ENCODE results near the gene SGF29.
"Not testable (repeated sequence)": the region's sequence is repeated elsewhere in the genome, so short reads cannot be mapped to it uniquely, and the experiment has no call there.

SGF29 gene

GRCh38 chr16:28553776-28554633, at the start of gene SGF29:
SGF29 (plus strand) TSS chr16:28553920; CDS start chr16:28581070, 27,150 bp downstream.
- peak; percentile 58 to 99 (median 89) for DNase-seq

DNA sequence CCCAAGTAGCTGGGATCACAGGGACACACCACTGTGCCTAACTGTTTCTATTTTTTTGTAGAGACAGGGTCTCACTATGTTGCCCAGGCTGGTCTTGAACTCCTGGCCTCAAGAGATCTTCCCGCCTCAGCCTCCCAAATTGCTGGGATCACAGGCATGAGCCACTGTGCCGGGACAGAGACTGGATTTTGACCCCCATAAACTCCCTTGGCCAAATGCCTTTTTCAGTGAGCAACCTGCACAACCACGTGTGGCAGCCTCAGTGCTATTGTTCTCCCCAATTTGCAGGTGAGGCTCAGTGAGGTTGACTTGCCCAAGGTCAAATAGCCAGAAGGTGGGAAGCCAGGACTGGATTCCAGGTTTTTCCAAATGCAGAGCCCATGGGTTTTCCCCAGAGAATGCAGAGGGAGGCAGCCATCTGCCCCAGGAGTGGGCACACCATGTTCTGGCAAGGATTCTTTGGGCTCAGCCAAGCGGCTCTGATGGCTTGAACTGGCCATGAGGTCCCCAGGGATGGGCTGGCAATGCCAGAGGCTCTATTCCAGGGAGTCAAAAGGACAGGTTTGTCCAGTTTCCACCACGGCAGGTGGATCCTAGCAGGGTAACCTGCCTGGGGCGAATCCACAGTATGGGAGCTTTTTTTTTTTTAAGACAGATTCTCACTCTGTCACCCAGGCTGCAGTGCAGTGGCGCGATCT, 48.9 kb upstream of the SGF29 start:
- DNase-seq = no peak

- no peak for DNase-seq
These were observed 48.1 kb upstream of the SGF29 start for GRCh38 chr16:28505489-28506137.

DNA sequence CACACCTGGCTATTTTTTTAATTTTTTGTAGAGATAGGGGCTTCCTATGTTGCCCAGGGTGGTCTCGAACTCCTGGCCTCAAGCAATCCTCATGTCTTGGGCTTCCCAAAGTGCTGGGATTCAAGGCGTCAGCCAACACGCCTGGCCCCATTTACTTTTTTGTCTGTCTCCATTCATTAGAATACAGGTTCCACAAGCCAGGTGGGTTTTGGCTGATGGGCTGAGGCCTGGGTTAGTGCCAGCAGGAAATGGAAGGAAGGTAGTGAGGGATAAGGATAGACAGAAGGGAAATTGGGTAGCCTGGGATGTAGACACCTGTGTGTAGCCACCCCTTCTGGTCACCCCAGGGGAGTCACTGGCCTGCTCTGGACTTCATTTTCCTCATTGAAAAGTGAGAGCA, 42.7 kb upstream of the SGF29 start:
- DNase-seq = no peak

DNA sequence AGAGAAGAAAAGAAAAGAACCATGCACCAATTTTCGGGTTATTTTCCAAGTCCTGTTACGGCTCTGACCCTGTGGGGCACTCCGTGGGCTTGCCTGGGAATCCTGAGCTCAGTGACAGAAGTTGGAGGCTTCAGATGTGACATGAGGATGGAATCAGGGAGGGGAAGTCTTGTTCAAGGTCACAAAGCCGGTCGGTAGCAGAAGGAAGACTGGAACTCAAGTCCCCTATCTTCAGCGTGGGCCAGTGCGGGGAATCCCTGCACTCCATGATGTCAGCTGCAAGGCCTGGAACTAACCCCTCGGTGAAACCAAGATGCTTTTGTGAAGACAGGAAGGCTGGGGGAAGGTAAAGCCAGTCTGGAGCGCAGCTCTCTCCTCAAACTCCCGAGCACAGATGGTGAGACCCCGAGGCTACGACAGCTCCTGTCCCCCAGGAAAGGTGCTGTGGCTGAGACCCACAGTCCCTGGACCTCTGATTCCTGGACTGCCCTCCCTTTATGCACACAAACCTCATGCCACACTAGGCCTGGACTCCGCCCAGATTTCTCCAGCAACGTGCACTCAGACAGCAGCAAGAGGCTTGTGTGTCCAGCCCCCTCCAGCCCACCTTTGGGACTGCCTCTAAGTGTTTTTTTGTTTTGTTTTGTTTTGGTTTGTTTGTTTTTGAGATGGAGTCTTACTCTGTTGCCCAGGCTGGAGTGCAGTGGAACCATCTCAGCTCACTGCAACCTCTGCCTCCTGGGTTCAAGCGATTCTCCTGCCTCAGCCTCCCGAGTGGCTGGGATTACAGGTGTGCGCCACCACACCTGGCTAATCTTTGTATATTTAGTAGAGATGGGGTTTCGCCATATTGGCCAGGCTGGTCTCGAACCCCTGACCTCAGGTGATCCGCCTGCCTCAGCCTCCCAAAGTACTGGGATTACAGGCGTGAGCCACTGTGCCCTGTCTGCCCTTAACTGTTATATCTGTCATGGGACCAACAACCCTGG, 41.6 kb upstream of the SGF29 start:
- DNase-seq = no peak

DNA sequence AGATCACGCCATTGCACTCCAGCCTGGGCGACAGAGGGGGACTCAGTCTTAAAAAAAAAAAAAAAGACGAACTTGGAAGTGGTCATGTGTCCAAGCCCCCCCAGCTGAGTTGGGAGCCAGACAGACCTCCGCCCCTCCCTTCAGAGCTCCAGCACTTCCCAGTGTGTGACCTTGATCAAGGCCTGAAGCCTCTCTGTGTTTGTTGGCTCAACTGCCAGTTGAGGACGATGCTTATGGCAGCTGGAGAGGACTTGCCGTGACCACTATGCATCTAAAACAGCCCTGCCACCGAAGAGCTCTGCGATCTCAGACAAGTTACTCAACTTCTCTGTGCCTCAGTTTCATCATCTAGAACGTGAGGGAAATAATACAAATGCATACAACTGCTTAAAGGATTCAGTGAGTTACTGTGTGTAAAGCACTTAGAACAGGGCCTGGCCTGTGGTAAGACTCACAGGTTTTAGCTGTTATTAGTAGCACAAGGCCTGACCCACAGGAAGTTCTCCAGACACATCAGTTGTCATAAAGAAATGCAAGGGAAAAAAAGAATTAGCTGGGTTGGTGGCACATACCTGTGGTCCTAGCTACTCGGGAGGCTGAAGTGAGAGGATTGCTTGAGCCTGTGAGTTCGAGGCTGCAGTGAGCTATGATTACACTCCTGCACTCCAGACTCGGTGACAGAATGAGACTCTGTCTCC, 40.1 kb upstream of the SGF29 start:
- DNase-seq = no peak

DNA sequence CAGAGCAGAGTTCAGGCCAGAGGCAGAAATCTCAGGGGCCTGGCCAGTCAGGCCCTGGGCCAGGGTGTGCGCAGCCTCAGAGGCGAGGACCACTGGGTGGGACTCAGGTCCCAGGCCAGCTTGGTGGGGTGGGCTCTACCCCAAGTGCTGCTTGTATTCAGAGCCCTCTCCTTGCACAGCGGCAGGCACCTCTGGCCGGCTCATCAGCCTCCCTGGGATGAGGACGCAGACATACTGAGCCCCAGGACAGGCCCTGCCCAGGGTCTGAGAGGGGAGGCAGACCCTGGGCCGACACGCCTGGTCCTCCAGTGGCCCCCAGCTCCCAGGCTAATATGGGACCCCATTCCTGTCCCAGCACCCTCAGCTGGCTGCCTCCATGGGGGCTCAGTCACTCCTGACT, 39.5 kb upstream of the SGF29 start:
- DNase-seq = no peak

- no peak for DNase-seq
These were observed 33.0 kb upstream of the SGF29 start for GRCh38 chr16:28520672-28521071.

- no peak for DNase-seq
These were observed 32.3 kb upstream of the SGF29 start for GRCh38 chr16:28521436-28521835.

DNA sequence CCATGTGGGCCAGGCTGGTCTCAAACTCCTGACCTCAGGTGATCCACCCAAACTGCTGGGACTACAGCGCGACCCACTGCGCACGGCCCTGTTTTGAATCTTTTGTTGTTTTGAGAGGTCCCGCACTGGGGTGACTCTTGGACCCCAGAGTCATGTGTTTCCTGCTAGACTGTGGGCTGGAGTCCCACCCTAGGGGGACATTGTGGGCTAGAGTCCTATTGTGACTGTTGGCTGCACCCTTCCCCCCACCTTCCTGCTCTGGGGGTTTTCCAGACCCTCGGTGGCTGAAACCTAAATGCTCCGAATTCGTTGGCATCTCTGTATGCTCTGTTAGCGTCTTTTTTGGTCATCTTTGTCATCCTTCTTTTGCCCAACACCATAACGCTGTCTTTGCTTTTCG, 30.9 kb upstream of the SGF29 start:
- DNase-seq = no peak

DNA sequence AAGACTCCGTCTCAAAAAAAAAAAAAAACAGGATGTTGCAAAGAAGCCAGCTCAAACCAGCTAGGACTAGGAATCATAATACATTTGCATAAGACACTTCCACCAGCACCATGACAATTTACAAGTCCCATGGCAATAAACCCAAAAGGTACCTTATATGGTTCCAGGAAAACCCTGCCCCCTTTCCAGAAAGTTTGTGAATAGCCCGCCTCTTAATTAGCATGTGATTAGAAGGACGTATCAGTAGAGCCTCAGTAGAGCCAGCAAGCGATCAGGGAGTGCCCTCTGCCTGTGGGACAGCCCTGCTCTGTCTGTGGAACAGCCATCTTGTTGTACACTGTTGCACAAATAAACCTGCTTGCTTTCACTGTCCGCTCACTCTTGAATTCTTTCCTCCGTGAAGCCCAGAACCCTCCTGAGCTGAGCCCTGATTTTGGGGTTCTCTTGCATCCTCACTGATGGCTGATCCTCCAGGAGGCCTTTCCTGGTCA, 29.0 kb upstream of the SGF29 start:
- no peak for DNase-seq

GRCh38 chr16:28526201-28527099, 27.3 kb upstream of the SGF29 start:
- DNase-seq = no peak

DNA sequence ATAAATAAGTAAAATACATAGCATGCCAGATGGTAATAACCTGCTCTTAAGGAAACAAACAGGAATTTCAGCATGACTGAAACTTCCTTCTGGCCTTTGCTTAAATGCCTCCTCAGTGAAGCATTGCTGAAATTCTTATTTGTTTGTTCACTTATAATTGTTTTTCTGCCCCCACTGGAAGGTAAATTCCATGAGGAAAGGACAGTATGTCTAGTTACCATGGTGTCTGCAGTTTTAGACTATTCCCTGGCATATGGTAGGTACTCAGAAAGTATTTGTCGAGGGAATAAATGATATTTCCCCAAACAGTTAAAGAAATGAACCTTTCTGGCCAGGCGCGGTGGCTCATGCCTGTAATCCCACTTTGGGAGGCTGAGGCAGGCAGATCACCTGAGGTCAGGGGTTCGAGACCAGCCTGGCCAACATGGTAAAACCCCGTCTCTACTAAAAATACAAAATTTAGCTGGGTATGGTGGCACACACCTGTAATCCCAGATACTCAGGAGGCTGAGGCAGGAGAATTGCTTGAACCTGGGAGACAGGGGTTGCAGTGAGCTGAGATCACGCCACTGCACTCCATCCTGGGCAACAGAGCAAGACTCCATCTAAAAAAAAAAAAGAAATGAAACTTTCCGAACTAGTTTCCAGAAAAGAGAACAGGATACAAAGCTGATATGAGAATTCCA, 26.5 kb upstream of the SGF29 start:
- DNase-seq = not testable (repeated sequence)

GRCh38 chr16:28527985-28528384, 25.7 kb upstream of the SGF29 start:
- DNase-seq = no peak

DNA sequence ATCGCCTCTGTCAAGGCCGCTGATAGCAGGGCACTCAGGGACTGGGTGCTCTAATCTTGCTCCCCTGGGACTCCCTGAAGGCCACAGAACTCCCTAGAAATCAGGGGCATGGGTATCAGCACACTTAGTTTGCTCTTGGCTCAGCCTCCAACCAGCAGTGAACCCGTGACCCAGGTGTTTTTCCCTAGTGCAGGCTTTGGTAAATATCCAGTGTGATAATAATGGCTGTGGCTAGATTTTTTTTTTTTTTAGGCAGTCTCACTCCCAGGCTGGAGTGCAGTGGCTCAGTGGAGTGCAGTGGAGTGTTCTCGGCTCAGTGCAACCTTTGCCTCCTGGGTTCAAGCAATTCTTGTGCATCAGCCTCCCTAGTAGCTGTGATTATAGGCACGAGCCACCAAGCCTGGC, 25.3 kb upstream of the SGF29 start:
- no peak for DNase-seq

GRCh38 chr16:28529124-28529523, 24.6 kb upstream of the SGF29 start:
- DNase-seq = no peak

GRCh38 chr16:28531777-28532744, 21.7 kb upstream of the SGF29 start:
- DNase-seq = no peak
